Stimulated activated naive CD4-positive, alpha-beta T cell (primary cell): ENCODE results near the gene KSR2.
"Not testable (repeated sequence)": the region's sequence is repeated elsewhere in the genome, so short reads cannot be mapped to it uniquely, and the experiment has no call there.

Source experiments
- DNase-seq, 6 experiments: peaks; one replicate each; lab custom pipeline; 2025; lab: John Stamatoyannopoulos, UW

Gene KSR2

GRCh38 chr12:117760990-117761389 lies 207.8 kb downstream of the KSR2 start:
- DNase-seq = no peak

GRCh38 chr12:117750657-117751056 lies 218.1 kb downstream of the KSR2 start:
- DNase-seq = no peak

- no peak for DNase-seq
Measured at GRCh38 chr12:117749431-117749830, 219.4 kb downstream of the KSR2 start.

GRCh38 chr12:117746358-117746757 lies 222.4 kb downstream of the KSR2 start:
- DNase-seq = not testable (repeated sequence)

GRCh38 chr12:117744418-117744817 lies 224.4 kb downstream of the KSR2 start:
- no peak for DNase-seq

- no peak for DNase-seq
Measured at GRCh38 chr12:117743761-117744160, 225.0 kb downstream of the KSR2 start.

GRCh38 chr12:117742721-117743120 lies 226.1 kb downstream of the KSR2 start:
- DNase-seq = no peak

GRCh38 chr12:117738233-117738632 lies 230.6 kb downstream of the KSR2 start:
- DNase-seq = no peak

GRCh38 chr12:117733549-117733805 lies 235.3 kb downstream of the KSR2 start:
- no peak for DNase-seq

GRCh38 chr12:117732761-117733548 lies 235.8 kb downstream of the KSR2 start:
- DNase-seq = no peak

GRCh38 chr12:117731131-117731530 lies 237.7 kb downstream of the KSR2 start:
- not testable (repeated sequence) for DNase-seq

GRCh38 chr12:117727301-117727700 lies 241.5 kb downstream of the KSR2 start:
- no peak for DNase-seq

- no peak for DNase-seq
Measured at GRCh38 chr12:117724543-117724942, 244.2 kb downstream of the KSR2 start.

- DNase-seq = no peak
Measured at GRCh38 chr12:117718559-117718958, 250.2 kb downstream of the KSR2 start.

- DNase-seq = no peak
Measured at GRCh38 chr12:117718141-117718540, 250.6 kb downstream of the KSR2 start.

GRCh38 chr12:117714203-117714602 lies 254.6 kb downstream of the KSR2 start:
- no peak for DNase-seq

GRCh38 chr12:117710121-117710520 lies 258.7 kb downstream of the KSR2 start:
- no peak for DNase-seq

- no peak for DNase-seq
Measured at GRCh38 chr12:117707861-117708260, 260.9 kb downstream of the KSR2 start.

- no peak for DNase-seq
Measured at GRCh38 chr12:117703584-117703983, 265.2 kb downstream of the KSR2 start.

- DNase-seq = no peak
Measured at GRCh38 chr12:117702741-117703140, 266.0 kb downstream of the KSR2 start.

- DNase-seq = no peak
Measured at GRCh38 chr12:117699575-117699974, 269.2 kb downstream of the KSR2 start.

- DNase-seq = no peak
Measured at GRCh38 chr12:117699118-117699517, 269.7 kb downstream of the KSR2 start.

GRCh38 chr12:117695956-117696355 lies 272.8 kb downstream of the KSR2 start:
- DNase-seq = no peak

GRCh38 chr12:117692512-117692911 lies 276.3 kb downstream of the KSR2 start:
- DNase-seq = no peak
